Measurements from ENCODE around the gene CCNJ.

The CCNJ gene

DNA sequence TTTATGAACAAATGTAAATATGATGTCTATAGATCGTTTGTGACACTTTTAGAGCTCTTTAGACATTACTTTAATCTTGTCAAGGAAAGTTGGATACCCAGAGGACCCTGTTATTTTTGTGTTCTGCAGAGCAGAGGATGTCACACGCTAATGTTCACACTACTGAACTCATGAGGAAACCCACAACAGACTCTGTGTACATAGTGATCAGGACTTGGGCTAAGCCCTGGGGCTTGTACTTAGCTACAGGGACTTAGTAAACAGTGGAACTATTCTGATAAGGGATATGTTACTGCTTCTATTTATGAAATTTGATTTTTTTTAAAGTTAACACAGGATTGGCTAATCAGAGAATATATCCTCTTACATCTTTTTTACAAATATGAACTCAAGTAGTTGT lies 50.6 kb downstream of the CCNJ start:
- ChIA-PET CTCF (interaction anchor here (0.8 kb wide), 1 partner anchor 1009 kb away, joined by 3 read pairs; no protein-coding TSS in a partner anchor), POLR2A (interaction anchor here (1.5 kb wide), 1 partner anchor 36 kb away, joined by 4 read pairs; the partner anchor contains the start of gene ZNF518A)
- H3K9me3 ChIP-seq (ENCODE audit: control insufficient read depth, insufficient read depth, low read depth, low read length): no peaks in the 10 kb centered on the region
- TF ChIP-seq, protein P1, sequence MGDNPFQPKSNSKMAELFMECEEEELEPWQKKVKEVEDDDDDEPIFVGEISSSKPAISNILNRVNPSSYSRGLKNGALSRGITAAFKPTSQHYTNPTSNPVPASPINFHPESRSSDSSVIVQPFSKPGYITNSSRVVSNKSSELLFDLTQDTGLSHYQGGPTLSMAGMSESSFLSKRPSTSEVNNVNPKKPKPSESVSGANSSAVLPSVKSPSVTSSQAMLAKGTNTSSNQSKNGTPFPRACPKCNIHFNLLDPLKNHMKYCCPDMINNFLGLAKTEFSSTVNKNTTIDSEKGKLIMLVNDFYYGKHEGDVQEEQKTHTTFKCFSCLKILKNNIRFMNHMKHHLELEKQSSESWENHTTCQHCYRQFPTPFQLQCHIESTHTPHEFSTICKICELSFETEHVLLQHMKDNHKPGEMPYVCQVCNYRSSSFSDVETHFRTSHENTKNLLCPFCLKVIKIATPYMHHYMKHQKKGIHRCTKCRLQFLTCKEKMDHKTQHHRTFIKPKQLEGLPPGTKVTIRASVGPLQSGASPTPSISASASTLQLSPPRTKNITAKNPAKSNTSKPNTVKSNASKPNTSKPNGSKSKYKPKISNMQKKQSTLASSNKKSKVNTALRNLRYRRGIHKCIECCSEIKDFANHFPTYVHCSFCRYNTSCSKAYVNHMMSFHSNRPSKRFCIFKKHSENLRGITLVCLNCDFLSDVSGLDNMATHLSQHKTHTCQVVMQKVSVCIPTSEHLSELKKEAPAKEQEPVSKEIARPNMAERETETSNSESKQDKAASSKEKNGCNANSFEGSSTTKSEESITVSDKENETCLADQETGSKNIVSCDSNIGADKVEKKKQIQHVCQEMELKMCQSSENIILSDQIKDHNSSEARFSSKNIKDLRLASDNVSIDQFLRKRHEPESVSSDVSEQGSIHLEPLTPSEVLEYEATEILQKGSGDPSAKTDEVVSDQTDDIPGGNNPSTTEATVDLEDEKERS (tag by site-specific recombination; IDR thresholded peaks at IDR 0.05): no peak
- TF ChIP-seq ZNF560 (tag by site-specific recombination; IDR thresholded peaks at IDR 0.05; ENCODE audit: borderline replicate concordance) (no peak), BCL11A (tag by site-specific recombination; IDR thresholded peaks at IDR 0.05; ENCODE audit: low read depth) (no peak), ZNF10 (tag by site-specific recombination; IDR thresholded peaks at IDR 0.05) (no peak), GLI4 (tag by site-specific recombination; IDR thresholded peaks at IDR 0.05) (no peak), ZNF791 (tag by site-specific recombination; IDR thresholded peaks at IDR 0.05) (no peak), ZNF2 (tag by site-specific recombination; IDR thresholded peaks at IDR 0.05) (no peak)
- H3K4me1 ChIP-seq (ENCODE audit: control insufficient read depth, insufficient read depth, low read length): no peaks in the 10 kb centered on the region
- no peak overlapping the region for H3K4me3 ChIP-seq (ENCODE audit: low read depth, low read length)
- no peaks in the 10 kb centered on the region for H3K36me3 ChIP-seq (ENCODE audit: control insufficient read depth in 2 of 2, insufficient read depth in 1 of 2, low read length in 2 of 2)
- no peak overlapping the region for H3K27ac ChIP-seq (ENCODE audit: extremely low read depth, low read depth, low read length)

DNA sequence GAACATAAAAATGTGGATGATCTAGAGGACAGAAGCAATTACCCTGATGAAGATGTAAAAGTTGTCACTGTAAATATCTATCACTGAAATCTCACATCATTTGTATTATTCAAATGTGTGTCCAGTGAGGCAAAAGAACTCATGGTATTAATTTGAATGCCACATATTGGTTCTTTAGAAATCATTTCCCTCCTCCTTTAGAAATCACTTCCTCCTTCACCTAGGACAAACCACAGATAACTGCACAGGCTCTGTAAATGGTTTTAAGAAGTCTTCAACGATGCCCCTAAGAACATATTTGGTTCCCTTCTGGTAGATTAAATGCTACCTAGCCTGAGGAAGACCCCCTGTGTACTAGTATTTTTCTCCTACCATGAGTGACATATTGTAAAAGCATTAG lies 53.6 kb downstream of the CCNJ start:
- Histone ChIP-seq H3K4me1 (ENCODE audit: control insufficient read depth, insufficient read depth, low read length) (no peaks in the 10 kb centered on the region), H3K27ac (ENCODE audit: extremely low read depth, low read depth, low read length) (no peak overlapping the region), H3K9me3 (ENCODE audit: control insufficient read depth, insufficient read depth, low read depth, low read length) (no peaks in the 10 kb centered on the region), H3K4me3 (ENCODE audit: low read depth, low read length) (no peak overlapping the region), H3K36me3 (ENCODE audit: control insufficient read depth in 2 of 2, insufficient read depth in 1 of 2, low read length in 2 of 2) (no peaks in the 10 kb centered on the region)
- TF ChIP-seq ZNF10 (tag by site-specific recombination; IDR thresholded peaks at IDR 0.05) (no peak), ZSCAN23 (tag by site-specific recombination; IDR thresholded peaks at IDR 0.05) (no peak), ZSCAN30 (tag by site-specific recombination; IDR thresholded peaks at IDR 0.05) (no peak), SALL2 (tag by site-specific recombination; IDR thresholded peaks at IDR 0.05; ENCODE audit: borderline replicate concordance) (no peak), ZNF777 (tag by site-specific recombination; IDR thresholded peaks at IDR 0.05; ENCODE audit: borderline replicate concordance) (no peak), ZNF23 (tag by site-specific recombination; IDR thresholded peaks at IDR 0.05; ENCODE audit: borderline replicate concordance) (no peak), ZNF629 (tag by site-specific recombination; IDR thresholded peaks at IDR 0.05) (no peak), ZNF223 (tag by site-specific recombination; IDR thresholded peaks at IDR 0.05) (no peak), MYNN (tag by site-specific recombination; IDR thresholded peaks at IDR 0.05; ENCODE audit: borderline replicate concordance) (no peak), ZNF292 (tag by site-specific recombination; IDR thresholded peaks at IDR 0.05; ENCODE audit: borderline replicate concordance, low read depth) (no peak), ZNF335 (tag by site-specific recombination; conservative IDR thresholded peaks at IDR 0.05) (no peak), HOXA7 (CRISPR knock-in tag; IDR thresholded peaks at IDR 0.05; ENCODE audit: borderline replicate concordance) (no peak), ZNF184 (tag by site-specific recombination; IDR thresholded peaks at IDR 0.05) (no peak), ZNF391 (tag by site-specific recombination; IDR thresholded peaks at IDR 0.05; ENCODE audit: borderline replicate concordance, low read depth) (no peak), ZNF792 (tag by site-specific recombination; IDR thresholded peaks at IDR 0.05) (no peak), ZNF202 (tag by site-specific recombination; IDR thresholded peaks at IDR 0.05; ENCODE audit: borderline replicate concordance) (no peak), ZBTB7A (tag by site-specific recombination; IDR thresholded peaks at IDR 0.05; ENCODE audit: low read depth) (no peak)
- TF ChIP-seq, protein P2, sequence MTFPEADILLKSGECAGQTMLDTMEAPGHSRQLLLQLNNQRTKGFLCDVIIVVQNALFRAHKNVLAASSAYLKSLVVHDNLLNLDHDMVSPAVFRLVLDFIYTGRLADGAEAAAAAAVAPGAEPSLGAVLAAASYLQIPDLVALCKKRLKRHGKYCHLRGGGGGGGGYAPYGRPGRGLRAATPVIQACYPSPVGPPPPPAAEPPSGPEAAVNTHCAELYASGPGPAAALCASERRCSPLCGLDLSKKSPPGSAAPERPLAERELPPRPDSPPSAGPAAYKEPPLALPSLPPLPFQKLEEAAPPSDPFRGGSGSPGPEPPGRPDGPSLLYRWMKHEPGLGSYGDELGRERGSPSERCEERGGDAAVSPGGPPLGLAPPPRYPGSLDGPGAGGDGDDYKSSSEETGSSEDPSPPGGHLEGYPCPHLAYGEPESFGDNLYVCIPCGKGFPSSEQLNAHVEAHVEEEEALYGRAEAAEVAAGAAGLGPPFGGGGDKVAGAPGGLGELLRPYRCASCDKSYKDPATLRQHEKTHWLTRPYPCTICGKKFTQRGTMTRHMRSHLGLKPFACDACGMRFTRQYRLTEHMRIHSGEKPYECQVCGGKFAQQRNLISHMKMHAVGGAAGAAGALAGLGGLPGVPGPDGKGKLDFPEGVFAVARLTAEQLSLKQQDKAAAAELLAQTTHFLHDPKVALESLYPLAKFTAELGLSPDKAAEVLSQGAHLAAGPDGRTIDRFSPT (tag by site-specific recombination; IDR thresholded peaks at IDR 0.05): no peak
- POLR2A ChIA-PET: no interaction called here
- CTCF ChIA-PET: interaction anchor here (0.8 kb wide), 1 partner anchor 244 kb away, joined by 4 read pairs; no protein-coding TSS in a partner anchor
